ENCODE results near the gene SVOPL.

Gene SVOPL

DNA sequence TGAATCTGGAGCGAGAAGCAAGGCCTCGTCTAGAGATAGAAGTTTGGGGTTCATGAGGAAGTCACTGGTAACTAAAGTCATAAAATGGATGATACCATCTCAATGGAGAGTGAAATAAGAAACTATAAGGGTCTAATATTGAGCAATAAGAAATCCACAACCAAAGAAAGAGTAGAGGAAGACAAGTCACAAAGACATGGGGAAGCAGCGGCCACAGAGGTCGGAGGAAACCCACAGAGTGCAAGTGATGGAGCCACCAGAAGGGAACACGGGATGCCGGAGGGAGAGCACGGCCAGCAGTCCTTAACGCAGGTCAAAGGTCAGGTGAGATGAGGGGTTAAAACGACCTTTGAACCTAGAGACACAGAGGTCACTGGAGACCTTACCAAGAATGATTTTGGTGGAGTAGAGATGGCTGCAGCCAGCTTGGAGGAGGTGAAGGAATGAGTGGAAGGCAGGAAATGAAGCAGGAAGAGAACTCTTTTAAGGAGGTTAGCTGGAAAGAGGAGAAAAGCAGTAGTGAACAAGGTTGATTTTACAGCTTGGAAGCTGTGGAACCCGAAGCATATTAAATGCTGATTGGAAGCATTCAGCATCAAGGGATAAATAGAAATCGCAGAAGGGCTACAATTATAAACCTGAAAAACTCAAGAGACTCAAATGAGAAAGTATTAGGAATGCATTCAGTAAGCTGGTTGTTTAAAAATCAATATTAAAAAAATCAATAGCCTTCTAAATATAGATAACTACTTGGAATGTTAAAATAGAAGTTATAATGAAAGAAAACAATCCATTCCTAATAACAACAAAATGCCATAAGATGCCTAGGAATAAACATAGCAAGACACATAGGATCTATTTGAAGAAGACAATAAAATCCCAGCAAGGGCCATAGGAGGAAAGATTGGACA is 93.7 kb downstream of the SVOPL start:
- TF ChIP-seq, protein P1, sequence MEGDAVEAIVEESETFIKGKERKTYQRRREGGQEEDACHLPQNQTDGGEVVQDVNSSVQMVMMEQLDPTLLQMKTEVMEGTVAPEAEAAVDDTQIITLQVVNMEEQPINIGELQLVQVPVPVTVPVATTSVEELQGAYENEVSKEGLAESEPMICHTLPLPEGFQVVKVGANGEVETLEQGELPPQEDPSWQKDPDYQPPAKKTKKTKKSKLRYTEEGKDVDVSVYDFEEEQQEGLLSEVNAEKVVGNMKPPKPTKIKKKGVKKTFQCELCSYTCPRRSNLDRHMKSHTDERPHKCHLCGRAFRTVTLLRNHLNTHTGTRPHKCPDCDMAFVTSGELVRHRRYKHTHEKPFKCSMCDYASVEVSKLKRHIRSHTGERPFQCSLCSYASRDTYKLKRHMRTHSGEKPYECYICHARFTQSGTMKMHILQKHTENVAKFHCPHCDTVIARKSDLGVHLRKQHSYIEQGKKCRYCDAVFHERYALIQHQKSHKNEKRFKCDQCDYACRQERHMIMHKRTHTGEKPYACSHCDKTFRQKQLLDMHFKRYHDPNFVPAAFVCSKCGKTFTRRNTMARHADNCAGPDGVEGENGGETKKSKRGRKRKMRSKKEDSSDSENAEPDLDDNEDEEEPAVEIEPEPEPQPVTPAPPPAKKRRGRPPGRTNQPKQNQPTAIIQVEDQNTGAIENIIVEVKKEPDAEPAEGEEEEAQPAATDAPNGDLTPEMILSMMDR (IDR thresholded peaks at IDR 0.05; ENCODE audit: unreplicated experiment in 3 of 3) = no peak
- H3K9me3 Mint-ChIP-seq = peaks cover 9% of the 10 kb centered on the region
- no peak overlapping the region for H3K4me3 Mint-ChIP-seq
- peak overlapping the region in 2 of 3 experiments; percentile 29 to 59 for H3K27ac Mint-ChIP-seq
- H3K4me1 Mint-ChIP-seq = peaks cover 30% of the 10 kb centered on the region
- peaks cover 3% of the 10 kb centered on the region for H3K27me3 Mint-ChIP-seq (ENCODE audit: low read depth)
- H3K36me3 Mint-ChIP-seq (ENCODE audit: low read depth) = no peaks in the 10 kb centered on the region

- H3K9me3 Mint-ChIP-seq = peaks cover 6% of the 10 kb centered on the region
- TF ChIP-seq, protein P1 (IDR thresholded peaks at IDR 0.05; ENCODE audit: unreplicated experiment in 3 of 3) = no peak
- no peaks in the 10 kb centered on the region for H3K36me3 Mint-ChIP-seq (ENCODE audit: low read depth)
- no peak overlapping the region for H3K27ac Mint-ChIP-seq
- H3K4me1 Mint-ChIP-seq = peaks cover 30% of the 10 kb centered on the region
- peaks cover 3% of the 10 kb centered on the region for H3K27me3 Mint-ChIP-seq (ENCODE audit: low read depth)
- no peak overlapping the region for H3K4me3 Mint-ChIP-seq
Observed at GRCh38 chr7:138606236-138606635, 94.9 kb downstream of the SVOPL start.

DNA sequence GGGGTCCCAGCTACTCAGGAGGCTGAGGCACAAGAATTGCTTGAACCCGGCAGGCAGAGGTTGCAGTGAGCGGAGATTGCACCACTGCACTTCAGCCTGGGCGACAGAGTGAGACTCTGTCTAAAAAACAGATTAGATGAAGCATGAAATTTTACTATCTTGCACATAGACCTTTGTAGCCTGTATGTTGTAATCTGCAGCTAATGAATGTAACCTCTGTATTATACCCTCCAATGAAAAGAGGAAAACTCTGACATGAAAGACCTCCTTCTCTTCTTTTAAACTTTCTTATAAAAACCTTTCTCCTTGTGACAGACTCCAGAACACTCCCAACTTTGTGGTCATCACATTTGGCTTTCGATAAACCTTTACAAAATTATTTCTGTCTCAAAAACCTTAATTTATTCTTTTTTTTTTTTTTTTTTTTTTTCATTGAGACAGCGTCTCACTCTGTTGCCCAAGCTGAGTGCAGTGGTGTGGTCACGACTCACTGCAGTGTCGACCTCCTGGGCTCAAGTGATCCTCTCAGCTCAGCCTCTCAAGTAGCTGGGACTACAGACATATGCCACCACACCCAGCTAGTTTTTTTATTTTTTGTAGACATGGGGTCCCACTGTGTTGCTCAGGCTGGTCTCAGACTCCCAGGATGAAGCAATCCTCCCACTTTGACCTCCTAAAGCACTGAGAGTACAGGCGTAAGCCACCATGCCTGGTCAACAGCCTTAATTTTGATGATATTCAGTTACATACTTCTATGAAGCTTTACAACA is 97.4 kb downstream of the SVOPL start:
- no peaks in the 10 kb centered on the region for H3K27me3 Mint-ChIP-seq (ENCODE audit: low read depth)
- no peaks in the 10 kb centered on the region for H3K36me3 Mint-ChIP-seq (ENCODE audit: low read depth)
- H3K4me3 Mint-ChIP-seq = no peak overlapping the region
- H3K9me3 Mint-ChIP-seq = no peaks in the 10 kb centered on the region
- H3K27ac Mint-ChIP-seq = no peak overlapping the region
- TF ChIP-seq, protein P1 (IDR thresholded peaks at IDR 0.05; ENCODE audit: unreplicated experiment in 3 of 3) = no peak
- peaks cover 18% of the 10 kb centered on the region for H3K4me1 Mint-ChIP-seq

DNA sequence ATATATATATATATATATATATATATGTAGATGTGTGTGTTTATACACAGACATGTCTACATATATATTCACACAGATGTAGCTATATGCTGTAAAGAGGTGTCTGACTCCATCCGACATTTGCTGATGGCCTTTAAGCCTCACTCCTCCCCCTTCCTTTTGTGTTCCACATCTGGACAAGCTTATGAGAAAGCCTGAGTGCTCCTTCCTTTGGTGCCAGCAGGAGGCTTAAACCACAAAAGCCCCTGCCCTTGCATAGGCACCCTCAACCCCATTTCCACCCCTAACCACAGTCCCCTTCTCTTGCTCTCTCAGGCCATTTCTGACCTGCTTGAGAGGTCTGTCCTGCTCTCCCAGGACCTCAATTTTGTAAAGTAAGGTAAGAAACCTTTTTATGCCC is 98.7 kb downstream of the SVOPL start:
- H3K4me1 Mint-ChIP-seq = peaks cover 6% of the 10 kb centered on the region
- H3K36me3 Mint-ChIP-seq (ENCODE audit: low read depth) = no peaks in the 10 kb centered on the region
- H3K27ac Mint-ChIP-seq = peak overlapping the region in 1 of 3 experiments; percentile 40
- H3K27me3 Mint-ChIP-seq (ENCODE audit: low read depth) = no peaks in the 10 kb centered on the region
- H3K9me3 Mint-ChIP-seq = no peaks in the 10 kb centered on the region
- TF ChIP-seq, protein P1 (IDR thresholded peaks at IDR 0.05; ENCODE audit: unreplicated experiment in 3 of 3) = no peak
- no peak overlapping the region for H3K4me3 Mint-ChIP-seq

- H3K9me3 Mint-ChIP-seq = no peaks in the 10 kb centered on the region
- no peaks in the 10 kb centered on the region for H3K4me1 Mint-ChIP-seq
- no peaks in the 10 kb centered on the region for H3K27me3 Mint-ChIP-seq (ENCODE audit: low read depth)
Observed at GRCh38 chr7:138595454-138595853, 105.7 kb downstream of the SVOPL start.

More at GRCh38 chr7:138595454-138595853, 105.7 kb downstream of the SVOPL start:
- TF ChIP-seq, protein P1 (IDR thresholded peaks at IDR 0.05; ENCODE audit: unreplicated experiment in 3 of 3) = no peak
- Mint-ChIP-seq H3K36me3 (ENCODE audit: low read depth) (peaks cover 3% of the 10 kb centered on the region), H3K4me3 (no peak overlapping the region), H3K27ac (no peak overlapping the region)

Measured in nephron (organoid).